Ecto neural progenitor cell (in vitro differentiated cells): ENCODE data around the gene OSBPL3.
"Not testable (repeated sequence)": the region's sequence is repeated elsewhere in the genome, so short reads cannot be mapped to it uniquely, and the experiment has no call there.

ENCODE experiments used
- DNase-seq: peaks from one replicate; pipeline ENCODE4 v3.0.0-alpha.2; 2018; ENCODE audit warnings: low spot score

Gene OSBPL3

DNA sequence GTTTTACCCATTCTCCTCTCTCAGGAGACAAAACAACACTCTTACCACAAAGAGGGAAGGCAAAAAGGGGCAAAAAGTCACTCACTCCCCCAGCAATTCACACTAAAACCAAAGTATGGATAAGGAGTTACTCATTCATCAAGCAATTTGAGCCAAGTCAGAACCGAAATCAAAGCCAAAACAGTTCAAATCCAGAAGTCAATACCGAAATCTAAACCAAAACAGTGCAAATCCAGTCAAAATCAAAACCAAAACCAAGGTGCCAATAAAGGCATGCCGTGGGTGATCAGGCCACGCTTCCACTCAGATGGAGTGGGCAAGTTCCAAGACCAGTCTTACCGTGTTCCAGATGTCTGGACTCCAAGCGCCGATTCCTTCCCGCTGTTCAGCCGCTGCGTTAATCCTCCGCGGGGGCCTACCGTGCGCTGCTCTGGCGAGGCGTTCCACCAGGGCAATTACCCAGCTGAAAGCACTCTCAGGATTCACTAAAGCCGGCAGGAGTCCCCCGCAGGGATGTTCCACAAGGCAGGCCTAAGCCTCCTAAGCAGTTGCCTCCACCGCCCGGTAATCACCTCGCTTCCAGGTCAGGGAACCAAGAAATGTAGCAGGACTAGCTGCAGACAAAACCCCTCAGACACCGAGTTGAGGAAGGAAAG lies 185.1 kb downstream of the OSBPL3 start:
- not testable (repeated sequence) for DNase-seq

DNA sequence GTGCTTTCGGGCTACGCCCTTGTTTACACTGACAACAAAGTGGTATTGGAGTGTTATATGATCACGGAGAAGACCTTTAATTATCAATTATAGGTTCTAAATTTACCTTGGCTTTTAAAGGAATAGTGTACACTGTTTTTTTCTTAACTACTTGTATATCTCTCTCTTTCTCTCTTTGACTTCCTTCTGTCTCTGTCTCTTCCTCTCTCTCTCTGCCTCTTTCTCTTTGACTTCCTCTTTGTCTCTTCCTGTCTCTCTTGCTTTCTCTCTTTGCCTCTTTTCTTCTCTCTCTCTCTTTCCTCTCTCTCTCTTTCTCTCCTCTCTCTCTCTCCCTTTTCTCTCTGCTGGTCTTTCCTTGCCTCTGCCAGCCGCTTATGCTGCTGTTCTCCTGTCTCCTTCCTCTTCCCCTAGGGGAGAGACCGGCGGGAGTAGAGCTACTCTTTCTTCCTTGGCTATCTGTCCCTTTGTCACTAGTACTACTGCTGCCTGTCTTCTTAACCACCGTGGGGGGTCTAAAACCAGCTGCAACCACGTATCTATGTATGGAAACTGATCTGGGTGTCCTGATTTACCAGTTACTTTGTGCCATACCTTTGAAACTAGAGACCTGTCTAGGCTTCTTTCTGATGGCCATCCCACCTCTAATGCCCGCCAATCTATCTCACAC lies 185.9 kb downstream of the OSBPL3 start:
- no peak for DNase-seq

DNA sequence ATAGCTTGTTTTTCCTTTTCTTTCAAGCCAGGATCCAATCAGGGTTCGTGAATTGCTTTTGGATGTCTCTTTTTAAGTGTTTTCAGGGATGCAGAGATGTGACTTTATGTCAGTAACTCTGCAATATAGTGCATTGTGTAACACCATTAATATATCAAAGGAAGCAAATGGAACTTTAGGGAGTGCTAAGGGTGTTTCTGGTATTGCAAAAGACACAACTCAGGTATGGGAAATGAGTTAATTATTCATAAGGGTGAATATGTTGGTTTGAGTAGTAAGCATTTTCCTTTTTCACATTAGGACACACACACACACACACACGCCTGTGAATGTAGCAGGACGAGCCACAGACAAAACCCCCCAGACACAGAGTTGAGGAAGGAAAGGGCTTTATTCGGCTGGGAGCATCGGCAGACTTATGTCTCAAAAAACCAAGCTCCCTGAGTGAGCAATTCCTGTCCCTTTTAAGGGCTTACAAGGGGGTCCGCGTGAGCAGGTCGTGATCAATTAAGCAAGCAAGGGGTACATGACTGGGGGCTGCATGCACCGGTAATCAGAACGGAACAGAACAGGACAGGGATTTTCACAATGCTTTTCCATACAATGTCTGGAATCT lies 190.9 kb downstream of the OSBPL3 start:
- no peak for DNase-seq

DNA sequence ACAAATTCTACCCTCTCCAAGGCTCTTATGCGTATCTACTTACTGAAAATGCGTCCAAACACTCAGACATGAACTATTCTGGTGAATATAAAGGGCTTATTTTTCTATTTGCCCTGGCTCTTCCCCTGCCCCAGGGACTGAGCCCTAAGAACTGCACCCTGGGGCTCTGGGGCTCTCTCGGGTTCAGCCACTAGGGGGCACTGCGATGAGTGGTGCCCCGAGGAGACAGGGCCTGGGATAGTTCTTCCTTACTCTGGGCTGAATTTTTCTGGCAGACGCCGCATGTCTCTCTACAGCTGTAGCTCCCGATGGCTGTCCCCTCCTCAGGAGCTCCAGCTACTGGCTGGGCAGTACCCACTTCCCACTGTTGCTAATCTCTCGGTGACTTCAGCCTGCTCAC lies 191.9 kb downstream of the OSBPL3 start:
- DNase-seq, result no peak

DNA sequence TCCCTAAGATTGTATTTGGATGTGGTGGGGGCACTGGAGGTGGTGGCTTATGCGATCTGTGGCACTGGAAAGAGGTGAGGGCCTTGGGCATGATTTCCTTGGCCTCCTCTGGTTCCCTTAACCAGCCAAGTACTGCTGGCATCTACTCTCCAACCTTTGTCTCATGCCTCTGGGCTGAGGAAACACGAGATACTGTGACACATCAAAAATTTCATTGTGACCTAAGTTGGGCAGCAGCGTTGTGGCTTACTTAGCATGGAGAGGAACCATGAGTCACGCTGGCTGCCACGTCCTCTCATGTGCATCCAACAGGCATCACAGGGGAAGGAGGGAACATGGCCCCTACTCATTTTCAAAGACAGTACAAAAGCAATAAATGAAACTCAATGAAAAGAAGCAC lies 193.0 kb downstream of the OSBPL3 start:
- DNase-seq, result no peak

DNA sequence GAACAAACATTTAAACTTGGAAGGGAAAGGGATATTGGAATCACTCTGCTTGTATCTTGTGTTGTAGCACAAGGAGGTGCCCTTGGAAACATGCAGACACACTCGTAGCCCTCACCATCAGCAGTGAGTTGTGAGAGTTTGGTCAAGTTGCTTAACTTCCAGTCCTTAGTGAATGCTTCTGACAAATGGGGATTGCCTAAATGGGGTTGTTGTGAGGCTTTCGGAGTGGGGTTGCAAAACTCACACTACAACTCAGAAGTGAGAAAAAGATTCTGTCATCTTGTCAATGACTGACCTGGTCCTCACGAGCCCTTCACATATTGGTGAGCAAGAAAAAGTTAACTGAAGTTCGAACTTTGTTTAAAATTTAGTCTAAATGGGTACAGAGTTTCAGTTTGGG lies 193.7 kb downstream of the OSBPL3 start:
- DNase-seq, result no peak

DNA sequence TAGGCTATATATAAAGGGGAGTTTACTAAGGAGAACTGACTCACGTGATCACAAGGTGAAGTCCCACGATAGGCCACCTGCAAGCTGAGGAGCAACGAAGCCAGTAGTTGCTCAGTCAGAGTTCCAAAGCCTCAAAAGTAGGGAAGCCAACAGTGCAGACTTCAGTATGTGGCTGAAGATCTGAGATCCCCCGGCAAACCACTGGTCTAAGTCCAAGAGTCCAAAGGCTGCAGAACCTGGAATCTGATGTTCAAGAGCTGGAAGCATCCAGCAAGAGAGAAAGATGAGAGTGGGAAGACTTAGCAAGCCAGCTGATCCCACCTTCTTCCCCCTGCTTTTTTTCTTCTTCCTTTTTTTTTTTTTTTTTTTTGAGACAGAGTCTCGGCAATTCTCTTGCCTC lies 195.7 kb downstream of the OSBPL3 start:
- DNase-seq, result no peak

DNA sequence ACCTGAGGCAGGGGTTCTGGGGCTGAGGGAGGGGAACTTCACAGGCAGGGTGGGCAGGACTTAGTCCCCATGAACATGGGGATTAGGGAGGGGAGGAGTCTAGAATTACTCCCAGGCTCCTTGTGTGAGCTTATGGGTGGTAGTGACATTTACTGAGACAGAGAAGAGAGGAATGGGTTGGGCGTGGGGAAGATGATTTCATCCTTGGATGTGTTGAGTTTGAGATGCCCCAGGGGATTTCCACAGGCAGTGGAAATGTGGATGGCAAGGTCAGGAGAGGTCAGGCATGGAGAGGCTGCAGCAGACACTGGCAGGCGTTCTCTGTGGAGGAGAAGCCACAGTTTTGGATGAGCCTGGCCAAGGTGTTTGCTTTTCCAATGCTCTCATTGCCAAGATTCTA lies 196.3 kb downstream of the OSBPL3 start:
- DNase-seq, result no peak

DNA sequence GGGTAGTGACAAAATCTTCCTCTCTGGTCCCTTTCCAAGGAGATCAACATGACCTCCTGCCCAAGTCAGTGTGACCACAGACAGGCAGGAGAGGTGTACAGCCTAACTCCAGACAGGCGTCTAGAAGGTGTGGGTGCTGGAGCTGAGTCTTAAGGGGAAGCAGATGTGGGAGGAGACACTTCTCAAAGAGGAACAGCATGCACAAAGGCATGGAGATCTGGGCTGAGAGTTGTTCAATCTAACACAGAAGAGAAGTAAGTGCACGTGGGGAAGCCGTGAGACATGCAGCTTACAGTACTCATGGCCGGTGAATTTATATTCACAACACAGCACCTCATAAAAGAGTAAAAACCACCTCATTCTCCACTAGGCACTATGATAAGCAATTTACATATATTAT lies 198.9 kb downstream of the OSBPL3 start:
- DNase-seq, result no peak

DNA sequence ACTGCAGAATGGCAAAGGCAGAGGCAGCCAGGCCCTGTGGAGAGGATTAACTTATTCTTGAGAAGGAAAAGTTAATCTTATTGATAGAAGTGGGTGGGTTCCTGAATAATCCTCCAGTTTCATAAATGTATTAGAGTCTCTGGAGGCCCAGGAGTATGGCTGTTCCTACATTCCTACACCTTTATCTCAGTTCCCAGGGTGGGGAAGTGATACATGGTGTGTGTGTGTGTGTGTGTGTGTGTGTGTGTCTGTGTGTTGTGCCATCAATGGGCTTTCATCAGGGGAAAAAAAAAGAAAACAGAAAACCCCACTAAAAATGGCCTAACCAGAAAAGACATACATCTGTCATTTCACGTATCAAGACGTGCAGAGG lies 200.7 kb downstream of the OSBPL3 start:
- DNase-seq, result no peak

DNA sequence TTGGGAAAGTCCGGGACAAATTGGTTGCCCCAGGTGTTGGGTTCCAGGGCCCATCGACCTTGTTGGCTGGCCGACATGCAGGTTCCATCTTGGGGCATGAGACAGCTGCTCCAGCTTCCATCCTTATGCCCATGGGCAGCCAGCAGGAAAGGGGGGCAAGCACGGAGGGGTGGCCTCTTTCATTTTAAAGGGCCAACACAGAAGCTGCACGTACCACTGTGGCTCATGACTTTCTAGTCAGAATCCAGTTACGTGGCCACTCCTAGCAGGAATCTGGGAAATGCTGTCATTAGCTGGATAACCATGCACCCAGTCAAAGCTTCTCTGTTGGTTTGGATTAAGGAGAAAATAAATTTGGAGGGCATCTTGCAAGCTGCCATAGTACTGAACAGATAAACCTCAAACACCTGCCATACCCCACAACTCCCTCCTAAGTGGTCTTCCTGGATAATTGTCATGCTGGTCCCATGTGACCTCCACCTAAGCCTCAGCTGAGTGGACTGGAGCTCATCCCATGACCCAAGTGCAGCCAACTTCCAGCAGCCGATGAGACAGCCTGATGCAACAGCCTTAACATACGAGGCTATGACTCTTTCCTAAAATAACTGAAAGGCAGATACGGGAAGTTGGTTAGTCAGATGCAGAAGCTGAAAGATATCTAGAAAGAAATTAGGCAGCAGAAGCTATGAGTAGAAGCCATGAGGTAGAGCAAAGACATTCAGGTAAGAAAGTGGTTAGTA lies 201.3 kb downstream of the OSBPL3 start:
- DNase-seq, result no peak

DNA sequence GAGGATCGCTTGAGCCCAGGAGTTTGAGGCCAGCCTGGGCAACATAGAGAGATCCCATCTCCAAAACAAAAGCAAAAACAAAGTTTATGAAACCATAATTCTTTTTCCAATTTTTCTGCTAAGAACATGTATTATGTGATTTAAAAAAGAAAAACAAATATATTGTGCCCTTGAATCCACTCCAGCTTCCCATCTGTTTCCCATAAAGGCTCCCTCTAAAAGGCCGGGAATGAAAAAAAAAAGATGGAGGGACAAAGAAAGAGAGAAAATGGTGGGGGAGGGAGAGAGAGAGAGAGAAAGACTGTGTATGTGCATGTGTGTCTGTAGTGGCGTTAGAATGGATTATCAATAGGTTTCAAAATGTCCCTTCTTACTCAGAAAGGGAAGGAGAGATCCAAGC lies 202.2 kb downstream of the OSBPL3 start:
- DNase-seq, result no peak

DNA sequence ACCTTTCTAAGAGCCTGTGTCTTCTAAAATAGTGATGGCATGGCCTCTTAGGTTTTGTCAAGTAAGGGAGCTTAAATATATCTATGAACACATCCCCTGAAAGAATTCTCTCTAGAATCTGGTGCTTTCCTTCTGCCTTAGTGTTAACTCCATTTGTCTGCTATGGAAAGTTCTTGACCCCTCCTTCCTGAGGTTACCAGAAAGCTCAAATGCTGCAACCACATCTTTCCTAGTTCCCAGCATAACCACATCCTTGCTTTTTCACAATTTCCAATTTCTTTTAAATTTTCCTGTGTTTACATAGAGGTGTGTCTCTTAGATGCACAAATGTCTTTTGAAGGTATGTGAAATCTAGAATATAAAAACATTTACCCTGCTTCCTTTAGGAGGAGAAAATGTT lies 206.3 kb downstream of the OSBPL3 start:
- DNase-seq, result no peak

DNA sequence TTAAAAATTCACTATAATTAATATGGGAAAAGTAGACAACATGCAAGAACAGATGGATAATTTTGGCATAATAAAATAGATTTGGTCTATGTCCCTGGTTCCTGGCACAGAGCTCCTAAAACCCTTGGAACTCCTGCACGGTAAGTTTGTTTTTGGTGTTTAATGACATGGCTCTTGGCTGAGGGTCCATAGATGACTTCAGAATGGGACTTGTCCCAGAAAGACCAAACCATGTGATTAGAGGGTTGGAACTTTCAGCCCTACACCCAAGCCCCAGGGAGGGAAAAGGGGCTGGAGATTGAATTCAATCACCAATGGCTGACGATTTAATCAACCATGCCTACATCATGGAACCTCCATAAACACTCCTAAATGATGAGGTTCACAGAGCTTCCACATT lies 210.1 kb downstream of the OSBPL3 start:
- no peak for DNase-seq

DNA sequence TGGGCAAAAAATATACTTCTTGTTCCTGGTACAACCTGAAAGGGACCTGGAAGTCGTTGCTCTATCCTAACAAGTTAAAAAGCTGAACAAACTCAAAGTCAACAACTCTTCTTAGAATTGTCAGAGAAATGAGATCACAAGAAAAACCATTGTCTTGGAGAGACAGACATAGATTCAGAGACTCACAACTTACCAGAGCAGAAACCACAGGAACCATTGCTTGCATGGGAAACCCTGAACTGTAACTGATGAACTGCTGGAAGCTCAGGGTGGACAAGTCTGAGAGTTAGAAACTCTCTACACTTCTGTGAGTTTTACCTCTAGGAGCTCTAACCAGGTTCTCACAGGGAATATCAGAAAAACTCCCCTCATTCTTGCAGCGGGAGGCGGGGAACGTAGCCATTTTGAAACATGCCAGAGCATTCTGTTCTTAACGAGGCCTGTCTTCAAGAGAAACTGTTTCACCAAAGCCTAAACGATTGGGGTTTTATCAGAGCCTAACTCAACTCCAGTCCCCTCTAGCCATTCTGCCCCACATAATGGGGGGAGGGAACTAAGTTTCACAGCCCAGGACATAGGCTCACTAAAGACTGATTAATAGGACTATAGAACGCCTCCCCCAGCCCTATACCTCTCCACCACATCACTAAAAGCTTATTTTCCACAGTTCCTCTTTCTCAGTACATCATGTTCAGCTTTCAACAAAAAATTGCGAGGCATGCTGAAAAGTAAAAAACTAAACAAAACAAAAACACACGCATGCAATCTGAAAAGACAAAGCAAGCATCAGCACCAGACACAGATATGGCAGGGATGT lies 210.8 kb downstream of the OSBPL3 start:
- DNase-seq, result no peak

DNA sequence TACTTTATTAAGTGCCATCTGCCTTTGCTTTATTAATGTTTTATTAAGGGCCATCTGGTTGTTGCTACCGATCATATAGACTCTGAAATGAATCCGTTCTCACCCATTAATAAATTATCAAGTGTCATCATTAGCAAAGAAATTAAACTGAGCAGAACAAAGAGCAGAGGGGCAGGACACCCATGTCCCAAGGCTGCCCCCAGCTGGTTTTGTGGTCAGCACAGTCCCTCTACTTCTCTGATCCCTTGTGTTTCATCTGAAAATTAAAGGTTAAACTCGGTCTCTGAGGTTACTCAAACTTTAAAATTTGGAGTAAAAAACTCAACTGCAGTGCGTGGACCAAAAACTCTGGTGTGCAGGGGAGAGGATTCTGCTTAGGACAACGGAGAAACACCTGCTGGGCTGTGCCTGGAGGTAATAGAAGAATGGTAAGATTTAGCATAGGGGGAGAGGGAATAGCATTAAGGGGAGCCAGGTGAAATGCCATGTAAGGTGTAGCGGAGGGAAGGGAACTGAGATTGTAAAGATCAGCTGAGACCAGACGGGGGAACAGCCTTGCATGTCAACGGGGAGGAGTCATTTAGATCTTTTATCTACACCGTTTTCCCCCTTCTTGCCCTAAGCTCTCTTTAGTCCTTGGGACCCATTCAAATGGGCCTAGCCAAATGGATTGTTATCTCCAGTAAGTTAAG lies 212.0 kb downstream of the OSBPL3 start:
- no peak for DNase-seq

DNA sequence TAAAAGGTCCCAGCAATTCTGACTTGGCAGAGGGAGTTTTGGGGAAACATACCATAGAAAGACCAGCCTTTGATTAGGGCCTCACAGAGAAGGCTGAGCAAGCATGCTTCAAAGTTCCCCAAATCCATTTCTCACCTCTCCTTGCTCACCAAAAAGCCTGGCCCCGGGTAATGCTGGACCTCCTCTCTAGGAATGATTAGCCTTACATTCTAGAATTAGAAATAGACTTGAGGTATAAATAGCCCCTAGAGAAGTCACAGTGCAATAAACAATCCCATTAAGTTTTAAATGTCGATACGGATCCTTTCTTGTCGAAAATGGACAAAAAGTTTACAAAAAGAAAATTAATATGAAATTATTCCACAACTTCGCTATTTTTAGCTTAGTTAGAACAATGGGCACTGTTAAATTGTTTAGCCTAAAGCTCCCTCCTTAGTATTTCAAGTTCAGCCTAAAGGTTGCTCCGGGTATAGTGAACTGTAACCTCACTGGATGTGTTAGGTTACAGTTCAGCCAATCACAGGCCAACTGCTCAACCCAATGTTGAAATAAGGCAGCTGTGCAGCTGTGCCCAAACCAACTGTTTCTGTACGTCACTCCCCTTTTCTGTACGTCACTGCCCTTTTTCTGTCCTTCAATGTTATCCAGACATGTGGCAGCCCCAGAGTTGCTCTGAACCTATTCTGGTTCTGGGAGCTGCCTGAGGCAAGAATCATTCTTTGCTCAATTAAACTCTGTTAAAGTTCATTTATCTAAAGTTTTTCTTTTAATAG lies 214.8 kb downstream of the OSBPL3 start:
- DNase-seq, result no peak

DNA sequence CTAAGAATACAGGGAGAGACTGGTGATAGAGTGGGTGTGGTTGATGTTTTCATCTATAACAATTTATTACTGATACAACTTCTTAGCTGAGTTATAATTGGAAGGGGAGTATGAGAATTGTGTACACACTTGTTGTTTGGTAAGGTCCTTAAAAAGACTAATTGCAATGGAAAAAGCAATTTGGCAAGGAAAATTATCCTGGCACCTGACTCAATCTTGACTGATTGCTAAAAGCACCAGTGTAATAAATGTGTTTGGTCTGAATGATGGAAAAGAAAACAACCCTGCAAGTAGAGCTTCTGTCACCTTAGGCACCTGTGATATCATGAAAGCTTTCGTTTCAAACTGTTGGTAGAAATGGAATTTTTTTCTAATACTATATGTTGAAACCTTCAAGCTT lies 216.0 kb downstream of the OSBPL3 start:
- no peak for DNase-seq

DNA sequence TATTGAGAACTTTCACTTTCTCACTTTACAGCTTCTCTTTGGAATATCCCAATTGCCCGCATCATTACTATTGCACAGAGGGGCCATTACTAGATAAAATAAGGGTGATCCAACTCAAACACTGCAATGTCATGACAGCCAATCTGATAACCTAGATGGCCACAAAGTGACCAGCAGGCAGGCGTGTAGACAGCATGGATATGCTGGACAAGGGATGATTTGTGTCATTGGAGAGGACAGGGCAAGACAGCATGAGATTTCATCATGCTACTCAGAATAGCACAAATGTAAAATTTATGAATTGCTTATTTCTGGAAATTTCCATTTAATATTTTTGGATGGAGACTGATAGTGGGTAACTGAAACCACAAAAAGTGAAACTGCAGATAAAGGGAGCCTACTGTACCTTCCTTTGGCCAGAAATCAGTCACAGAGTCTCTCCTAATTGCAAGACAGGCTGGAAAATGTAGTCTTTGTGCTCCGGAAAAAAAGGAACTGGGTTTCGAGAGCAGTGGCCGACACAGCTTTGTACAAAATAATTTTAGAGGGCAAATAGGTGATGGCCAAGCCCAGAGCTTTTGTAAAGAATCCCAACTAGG lies 216.6 kb downstream of the OSBPL3 start:
- DNase-seq, result no peak

DNA sequence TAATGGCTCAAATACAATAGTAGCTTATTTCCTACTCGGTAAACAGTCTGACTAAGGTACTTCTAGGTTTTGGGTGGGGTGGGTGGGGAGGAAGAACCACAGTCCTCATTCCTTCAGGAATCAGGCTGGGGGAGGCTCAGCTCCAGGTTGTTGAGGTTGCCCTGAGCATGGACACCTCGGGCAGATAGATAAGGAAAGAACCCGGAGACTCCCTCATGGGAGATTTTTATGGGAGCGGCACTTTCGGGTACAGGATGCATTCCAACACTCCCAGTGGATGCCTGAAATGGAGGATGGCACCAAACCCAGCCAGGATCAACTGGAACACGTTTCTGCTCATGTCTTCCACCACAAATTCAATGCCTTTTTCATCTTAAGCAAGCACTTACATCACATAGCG lies 217.2 kb downstream of the OSBPL3 start:
- DNase-seq, result no peak
